ENCODE data around the gene VIPR2. TPM values are rescaled to one million over a fixed set of nuclear protein-coding genes. Genes with fewer than 3 reads are reported as not detected.
A peak's percentile ranks its signal among the peaks of the same experiment; 100 is the strongest.

VIPR2 gene
- total and polyA plus RNA-seq, 11 donors: 3.3 to 27.0 (median 18.5) TPM

GRCh38 chr7:159012353-159013069 is 132.2 kb downstream of the VIPR2 start:
- Histone ChIP-seq H3K9me3 (no peaks in the 10 kb centered on the region), H3K27me3 (no peaks in the 10 kb centered on the region), H3K27ac (peak overlapping the region; percentile 63 to 93 (median 82)), H3K36me3 (no peaks in the 10 kb centered on the region), H3K4me3 (no peak overlapping the region), H3K4me1 (peaks cover 0 to 41% (median 22%) of the 10 kb centered on the region in 12 donors)
- ATAC-seq (peak; percentile 50 to 80 (median 55)), DNase-seq (peak; percentile 75 to 88 (median 82))
- 35 to 41% (median 37%) methylated on average over 12 of the region's 12 CpGs for WGBS, 4 donors
- TF ChIP-seq CTCF (IDR thresholded peaks at IDR 0.05) (no peak), POLR2A (IDR thresholded peaks at IDR 0.05) (no peak)
- intact Hi-C loops (cut with DNase I): loop anchor here in 1 of 10 donors (5.0 kb wide), 1 partner anchor 130 kb away; the partner anchor contains the start of gene VIPR2

GRCh38 chr7:159011722-159012022 is 133.0 kb downstream of the VIPR2 start:
- no peak for DNase-seq
- Histone ChIP-seq H3K4me1 (peaks cover 0 to 41% (median 22%) of the 10 kb centered on the region in 12 donors), H3K4me3 (no peak overlapping the region), H3K9me3 (no peaks in the 10 kb centered on the region), H3K36me3 (no peaks in the 10 kb centered on the region), H3K27me3 (no peaks in the 10 kb centered on the region), H3K27ac (peak overlapping the region in 2 of 12 donors; percentile 86)
- 73 to 81% (median 79%) methylated on average over 3 of the region's 3 CpGs for WGBS, 4 donors
- no peak for ATAC-seq
- intact Hi-C loops (cut with DNase I): loop anchor here in 1 of 10 donors (5.0 kb wide), 1 partner anchor 131 kb away; the partner anchor contains the start of gene VIPR2
- no peak for TF ChIP-seq CTCF (IDR thresholded peaks at IDR 0.05)
- no peak for TF ChIP-seq POLR2A (IDR thresholded peaks at IDR 0.05)

GRCh38 chr7:159010937-159011721 is 133.5 kb downstream of the VIPR2 start:
- DNase-seq: peak in 1 of 5 donors; percentile 35
- Histone ChIP-seq H3K4me1 (peaks cover 0 to 39% (median 22%) of the 10 kb centered on the region in 12 donors), H3K4me3 (no peak overlapping the region), H3K9me3 (no peaks in the 10 kb centered on the region), H3K36me3 (no peaks in the 10 kb centered on the region), H3K27ac (peak overlapping the region in 1 of 12 donors; percentile 86), H3K27me3 (no peaks in the 10 kb centered on the region)
- intact Hi-C loops (cut with DNase I): loop anchor here in 1 of 10 donors (5.0 kb wide), 1 partner anchor 131 kb away; the partner anchor contains the start of gene VIPR2
- no peak for TF ChIP-seq CTCF (IDR thresholded peaks at IDR 0.05)
- TF ChIP-seq POLR2A (IDR thresholded peaks at IDR 0.05): no peak
- WGBS, 4 donors: 74 to 82% (median 77%) methylated on average over 15 of the region's 15 CpGs
- no peak for ATAC-seq

- no peaks in the 10 kb centered on the region for H3K27me3 ChIP-seq
- no peak overlapping the region for H3K4me3 ChIP-seq
- no peak for TF ChIP-seq CTCF (IDR thresholded peaks at IDR 0.05)
- no peak for TF ChIP-seq POLR2A (IDR thresholded peaks at IDR 0.05)
- 87 to 95% (median 91%) methylated on average over 15 of the region's 15 CpGs for WGBS, 4 donors
- intact Hi-C loops (cut with DNase I): loop anchor here in 1 of 10 donors (5.0 kb wide), 1 partner anchor 132 kb away; the partner anchor contains the start of gene VIPR2
- ATAC-seq (no peak), DNase-seq (no peak)
- no peak overlapping the region for H3K27ac ChIP-seq
- H3K9me3 ChIP-seq: no peaks in the 10 kb centered on the region
- no peaks in the 10 kb centered on the region for H3K36me3 ChIP-seq
- H3K4me1 ChIP-seq: peaks cover 0 to 33% (median 18%) of the 10 kb centered on the region in 12 donors
Measured at GRCh38 chr7:159010411-159010810, 134.3 kb downstream of the VIPR2 start.
